Suprapubic skin (tissue), 4 donors: ENCODE data around the gene GTPBP10. TPM values are rescaled to one million over a fixed set of nuclear protein-coding genes. Genes with fewer than 3 reads are reported as not detected.
"Not testable (repeated sequence)": the region's sequence is repeated elsewhere in the genome, so short reads cannot be mapped to it uniquely, and the experiment has no call there.

Experiments used
- DNase-seq, 2 donors: peaks; one replicate each; pipeline ENCODE4 v3.0.0-alpha.2; 2019; ENCODE audit warnings: low spot score in 2 of 2
- H3K27ac ChIP-seq: fragments of 200-600 bp; sonication (generic); one replicate; pipeline ENCODE4 v1.5.1; 2019
- H3K27me3 ChIP-seq: fragments of 200-600 bp; sonication (generic); one replicate; pipeline ENCODE4 v1.5.1; 2019
- H3K36me3 ChIP-seq: fragments of 200-600 bp; sonication (generic); one replicate; pipeline ENCODE4 v1.5.1; 2019
- H3K4me1 ChIP-seq: fragments of 200-600 bp; sonication (generic); one replicate; pipeline ENCODE4 v1.5.1; 2019
- H3K4me3 ChIP-seq: fragments of 200-600 bp; sonication (generic); one replicate; pipeline ENCODE4 v1.5.1; 2019; ENCODE audit warnings: mild to moderate bottlenecking
- H3K9me3 ChIP-seq: fragments of 200-600 bp; sonication (generic); one replicate; pipeline ENCODE4 v1.5.1; 2019
- EP300 ChIP-seq: sonication (generic); formaldehyde crosslinking; IDR thresholded peaks from one replicate; pipeline ENCODE4 v1.6.1; 2017; ENCODE audit warnings: antibody characterized with exemption
- POLR2A ChIP-seq, 2 donors: fragments of 450-650 bp; IDR thresholded peaks; one replicate each; pipeline ENCODE4 v1.6.1; 2017; ENCODE audit warnings: antibody characterized with exemption in 2 of 2, mild to moderate bottlenecking in 2 of 2, moderate library complexity in 2 of 2
- POLR2AphosphoS5 ChIP-seq, 3 donors: sonication (generic); formaldehyde crosslinking; IDR thresholded peaks; one replicate each; pipeline ENCODE4 v1.6.1; 2017; ENCODE audit warnings: antibody characterized with exemption in 3 of 3
- WGBS: methylation state at CpG from one replicate; pipeline ENCODE4 v1.1.5; 2018; 5-methylcytosine and 5-hydroxymethylcytosine counted together
- total RNA-seq, 4 donors: library from RNA; depleted of rRNA; stranded (reverse); fragments of >200 nt; gene quantifications; one replicate each; pipeline ENCODE4 v1.1.0, GENCODE V29; 2016
- TF ChIP-seq, protein P1 (sequence below), 2 donors: fragments of 200-600 bp in 1 of 2; fragments of 450-650 bp in 1 of 2; sonication (generic) in 1 of 2; IDR thresholded peaks; one replicate each; pipeline ENCODE4 v1.5.1; 2016 to 2019; ENCODE audit warnings: antibody characterized with exemption in 2 of 2, mild to moderate bottlenecking in 1 of 2, moderate library complexity in 1 of 2

GTPBP10 gene
- total RNA-seq, 4 donors from 2014 or later: 10.5 to 35.6 (median 13.7) TPM

DNA sequence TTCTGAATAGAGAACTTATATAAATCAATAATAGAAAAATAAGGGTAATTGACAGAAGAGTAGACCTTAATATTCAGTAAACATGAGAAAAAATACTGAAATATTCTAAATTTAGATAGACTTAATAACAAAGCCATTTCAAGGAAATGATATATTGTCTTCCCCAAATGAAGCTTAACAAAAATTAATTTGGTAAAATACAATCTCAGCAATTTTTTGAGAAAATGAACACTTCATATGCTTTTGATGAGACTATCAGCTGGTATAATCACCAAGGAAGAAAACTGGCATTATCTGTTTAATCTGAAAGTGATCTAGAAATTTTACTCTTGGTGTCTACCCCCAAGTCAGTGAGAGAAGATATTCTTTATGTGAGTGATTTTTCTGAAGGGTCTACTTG lies 23.7 kb upstream of the GTPBP10 start:
- H3K4me1 ChIP-seq: peaks cover 11% of the 10 kb centered on the region
- no peak overlapping the region for H3K4me3 ChIP-seq
- H3K36me3 ChIP-seq: no peaks in the 10 kb centered on the region
- TF ChIP-seq EP300 (no peak), POLR2A (IDR thresholded peaks at IDR 0.05) (no peak), POLR2AphosphoS5 (IDR thresholded peaks at IDR 0.05) (no peak)
- TF ChIP-seq, protein P1, sequence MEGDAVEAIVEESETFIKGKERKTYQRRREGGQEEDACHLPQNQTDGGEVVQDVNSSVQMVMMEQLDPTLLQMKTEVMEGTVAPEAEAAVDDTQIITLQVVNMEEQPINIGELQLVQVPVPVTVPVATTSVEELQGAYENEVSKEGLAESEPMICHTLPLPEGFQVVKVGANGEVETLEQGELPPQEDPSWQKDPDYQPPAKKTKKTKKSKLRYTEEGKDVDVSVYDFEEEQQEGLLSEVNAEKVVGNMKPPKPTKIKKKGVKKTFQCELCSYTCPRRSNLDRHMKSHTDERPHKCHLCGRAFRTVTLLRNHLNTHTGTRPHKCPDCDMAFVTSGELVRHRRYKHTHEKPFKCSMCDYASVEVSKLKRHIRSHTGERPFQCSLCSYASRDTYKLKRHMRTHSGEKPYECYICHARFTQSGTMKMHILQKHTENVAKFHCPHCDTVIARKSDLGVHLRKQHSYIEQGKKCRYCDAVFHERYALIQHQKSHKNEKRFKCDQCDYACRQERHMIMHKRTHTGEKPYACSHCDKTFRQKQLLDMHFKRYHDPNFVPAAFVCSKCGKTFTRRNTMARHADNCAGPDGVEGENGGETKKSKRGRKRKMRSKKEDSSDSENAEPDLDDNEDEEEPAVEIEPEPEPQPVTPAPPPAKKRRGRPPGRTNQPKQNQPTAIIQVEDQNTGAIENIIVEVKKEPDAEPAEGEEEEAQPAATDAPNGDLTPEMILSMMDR (IDR thresholded peaks at IDR 0.05): no peak
- no peak for DNase-seq
- no peaks in the 10 kb centered on the region for H3K9me3 ChIP-seq
- H3K27me3 ChIP-seq: peaks cover 58% of the 10 kb centered on the region
- H3K27ac ChIP-seq: no peak overlapping the region

DNA sequence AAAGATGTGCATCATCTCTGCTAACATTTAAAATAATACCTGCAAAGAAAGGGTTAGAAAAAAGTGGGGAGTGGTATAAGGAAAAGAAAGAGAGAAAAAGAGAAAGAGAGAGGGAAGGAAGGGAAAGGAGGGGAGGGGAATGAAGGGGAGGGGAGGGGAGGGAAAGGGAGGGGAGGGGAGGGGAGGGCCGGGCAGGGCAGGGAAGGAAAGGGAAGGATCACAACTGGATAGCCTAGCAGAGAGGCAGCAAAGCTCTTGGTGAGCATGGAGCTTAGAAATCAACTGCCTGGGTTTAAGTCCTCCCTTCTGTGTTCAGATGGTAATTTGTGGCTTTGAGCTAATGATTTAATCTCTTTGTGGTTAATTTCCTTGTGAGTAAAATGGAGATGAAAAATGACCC lies 20.0 kb upstream of the GTPBP10 start:
- no peaks in the 10 kb centered on the region for H3K4me1 ChIP-seq
- TF ChIP-seq, protein P1 (IDR thresholded peaks at IDR 0.05): no peak
- no peak for TF ChIP-seq EP300
- no peak for TF ChIP-seq POLR2AphosphoS5 (IDR thresholded peaks at IDR 0.05)
- TF ChIP-seq POLR2A (IDR thresholded peaks at IDR 0.05): no peak
- no peaks in the 10 kb centered on the region for H3K36me3 ChIP-seq
- 44% methylated on average over 1 of the region's 1 CpG for WGBS
- H3K9me3 ChIP-seq: no peaks in the 10 kb centered on the region
- peaks cover 34% of the 10 kb centered on the region for H3K27me3 ChIP-seq
- no peak overlapping the region for H3K4me3 ChIP-seq
- H3K27ac ChIP-seq: no peak overlapping the region
- DNase-seq: no peak

DNA sequence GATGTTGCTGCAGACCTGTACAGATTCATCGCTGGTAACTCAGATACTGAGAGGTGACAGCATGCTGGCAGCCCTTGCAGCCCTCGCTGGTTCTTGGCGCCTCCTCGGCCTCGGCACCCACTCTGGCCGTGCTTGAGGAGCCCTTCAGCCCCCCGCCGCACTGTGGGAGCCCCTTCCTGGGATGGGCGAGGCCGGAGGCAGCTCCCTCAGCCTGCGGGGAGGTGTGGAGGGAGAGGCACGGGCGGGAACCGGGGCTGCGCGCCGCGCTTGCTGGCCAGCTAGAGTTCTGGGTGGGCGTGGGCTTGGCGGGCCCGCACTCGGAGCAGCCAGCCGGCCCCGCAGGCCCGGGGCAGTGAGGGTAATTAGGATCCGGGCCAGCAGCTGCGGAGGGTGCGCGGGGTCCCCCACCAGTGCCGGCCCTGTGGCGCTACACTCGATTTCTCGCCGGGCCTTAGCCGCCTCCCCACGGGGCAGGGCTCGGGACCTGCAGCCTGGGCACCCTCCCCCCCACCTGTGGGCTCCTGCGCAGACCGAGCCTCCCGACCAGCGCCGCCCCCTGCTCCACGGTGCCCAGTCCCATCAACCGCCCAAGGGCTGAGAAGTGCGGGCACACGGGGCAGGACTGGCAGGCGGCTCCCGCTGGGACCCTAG lies 12.2 kb upstream of the GTPBP10 start:
- TF ChIP-seq EP300 (no peak), POLR2AphosphoS5 (IDR thresholded peaks at IDR 0.05) (no peak), POLR2A (IDR thresholded peaks at IDR 0.05) (no peak)
- TF ChIP-seq, protein P1 (IDR thresholded peaks at IDR 0.05): no peak
- H3K27me3 ChIP-seq: peaks cover 3% of the 10 kb centered on the region
- WGBS: 98% methylated on average over 17 of the region's 48 CpGs

DNA sequence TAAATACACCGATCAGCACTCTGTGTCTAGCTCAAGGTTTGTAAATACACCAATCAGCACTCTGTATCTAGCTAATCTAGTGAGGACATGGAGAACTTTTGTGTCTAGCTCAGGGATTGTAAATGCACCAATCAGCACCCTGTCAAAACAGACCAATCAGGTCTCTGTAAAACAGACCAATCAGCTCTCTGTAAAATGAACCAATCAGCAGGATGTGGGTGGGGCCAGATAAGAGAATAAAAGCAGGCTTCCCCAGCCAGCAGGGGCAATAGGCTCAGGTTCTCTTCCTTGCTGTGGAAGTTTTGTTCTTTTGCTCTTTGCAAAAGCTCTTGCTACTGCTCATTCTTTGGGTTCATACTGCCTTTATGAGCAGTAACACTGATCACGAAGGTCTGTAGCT lies 11.6 kb upstream of the GTPBP10 start:
- not testable (repeated sequence) for H3K4me3 ChIP-seq, DNase-seq, H3K9me3 ChIP-seq, H3K36me3 ChIP-seq, H3K27me3 ChIP-seq, H3K27ac ChIP-seq, H3K4me1 ChIP-seq
- 96% methylated on average over 2 of the region's 2 CpGs for WGBS

More for the DNA sequence above, 12.2 kb upstream of the GTPBP10 start:
- Histone ChIP-seq H3K9me3 (no peaks in the 10 kb centered on the region), H3K4me3 (no peak overlapping the region), H3K4me1 (no peaks in the 10 kb centered on the region), H3K36me3 (no peaks in the 10 kb centered on the region), H3K27ac (no peak overlapping the region)
- DNase-seq: no peak

DNA sequence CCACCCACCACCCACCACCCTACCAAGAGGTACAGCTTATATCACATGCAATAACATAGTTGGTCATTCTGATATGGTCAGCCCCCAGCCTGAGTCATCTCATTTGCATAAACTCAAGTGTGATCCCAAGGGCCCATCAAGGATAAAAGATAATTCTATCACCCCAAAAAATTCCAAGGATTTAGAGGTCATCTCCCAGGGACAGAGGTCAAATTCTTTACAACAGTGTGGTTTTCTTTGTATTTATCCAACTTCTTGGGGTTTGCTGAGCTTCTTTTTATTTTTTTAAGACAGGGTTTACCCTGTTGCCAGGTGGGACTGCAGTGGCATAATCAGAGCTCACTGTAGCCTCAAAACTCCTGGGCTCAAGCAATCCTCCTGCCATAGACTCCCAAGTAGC lies 9.4 kb upstream of the GTPBP10 start:
- Histone ChIP-seq H3K27me3 (peaks cover 3% of the 10 kb centered on the region), H3K9me3 (no peaks in the 10 kb centered on the region), H3K4me1 (no peaks in the 10 kb centered on the region), H3K36me3 (no peaks in the 10 kb centered on the region), H3K4me3 (no peak overlapping the region), H3K27ac (no peak overlapping the region)
- no peak for DNase-seq
- TF ChIP-seq EP300 (no peak), POLR2AphosphoS5 (IDR thresholded peaks at IDR 0.05) (no peak), POLR2A (IDR thresholded peaks at IDR 0.05) (no peak)
- TF ChIP-seq, protein P1 (IDR thresholded peaks at IDR 0.05): no peak

DNA sequence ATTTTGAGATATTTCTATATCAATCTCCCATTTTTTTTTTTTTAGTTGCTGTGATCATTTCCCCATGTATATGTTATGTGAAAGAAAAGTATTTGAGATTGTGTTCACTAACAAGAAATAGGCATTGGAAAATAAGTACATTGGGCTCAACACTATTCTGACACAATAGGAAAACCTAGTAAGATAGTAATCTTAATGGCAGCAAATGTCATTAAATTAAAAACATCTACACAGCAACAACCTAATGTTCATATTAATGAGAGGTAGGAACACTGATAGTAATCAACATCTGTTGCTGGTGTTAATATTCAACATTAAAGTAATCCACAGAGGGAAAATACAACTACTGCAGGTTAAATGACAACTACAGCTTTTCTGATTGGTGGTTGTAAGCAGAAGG lies 1.5 kb upstream of the GTPBP10 start:
- peaks cover 2% of the 10 kb centered on the region for H3K36me3 ChIP-seq
- no peak for DNase-seq
- H3K4me3 ChIP-seq: no peak overlapping the region
- no peak overlapping the region for H3K27ac ChIP-seq
- H3K9me3 ChIP-seq: no peaks in the 10 kb centered on the region
- H3K27me3 ChIP-seq: no peaks in the 10 kb centered on the region
- peaks cover 21% of the 10 kb centered on the region for H3K4me1 ChIP-seq
- TF ChIP-seq POLR2A (IDR thresholded peaks at IDR 0.05) (no peak), POLR2AphosphoS5 (IDR thresholded peaks at IDR 0.05) (no peak), EP300 (no peak)
- TF ChIP-seq, protein P1 (IDR thresholded peaks at IDR 0.05): no peak
